ENCODE measurements around the gene RAD54L. TPM values are rescaled to one million over a fixed set of nuclear protein-coding genes. Genes with fewer than 3 reads are reported as not detected.

The RAD54L gene
- total RNA-seq, 3 donors from 2014 or later (not counting 1 experiment from before 2014, with no cell fraction given), result 1.8 to 2.3 (median 1.8) TPM

DNA sequence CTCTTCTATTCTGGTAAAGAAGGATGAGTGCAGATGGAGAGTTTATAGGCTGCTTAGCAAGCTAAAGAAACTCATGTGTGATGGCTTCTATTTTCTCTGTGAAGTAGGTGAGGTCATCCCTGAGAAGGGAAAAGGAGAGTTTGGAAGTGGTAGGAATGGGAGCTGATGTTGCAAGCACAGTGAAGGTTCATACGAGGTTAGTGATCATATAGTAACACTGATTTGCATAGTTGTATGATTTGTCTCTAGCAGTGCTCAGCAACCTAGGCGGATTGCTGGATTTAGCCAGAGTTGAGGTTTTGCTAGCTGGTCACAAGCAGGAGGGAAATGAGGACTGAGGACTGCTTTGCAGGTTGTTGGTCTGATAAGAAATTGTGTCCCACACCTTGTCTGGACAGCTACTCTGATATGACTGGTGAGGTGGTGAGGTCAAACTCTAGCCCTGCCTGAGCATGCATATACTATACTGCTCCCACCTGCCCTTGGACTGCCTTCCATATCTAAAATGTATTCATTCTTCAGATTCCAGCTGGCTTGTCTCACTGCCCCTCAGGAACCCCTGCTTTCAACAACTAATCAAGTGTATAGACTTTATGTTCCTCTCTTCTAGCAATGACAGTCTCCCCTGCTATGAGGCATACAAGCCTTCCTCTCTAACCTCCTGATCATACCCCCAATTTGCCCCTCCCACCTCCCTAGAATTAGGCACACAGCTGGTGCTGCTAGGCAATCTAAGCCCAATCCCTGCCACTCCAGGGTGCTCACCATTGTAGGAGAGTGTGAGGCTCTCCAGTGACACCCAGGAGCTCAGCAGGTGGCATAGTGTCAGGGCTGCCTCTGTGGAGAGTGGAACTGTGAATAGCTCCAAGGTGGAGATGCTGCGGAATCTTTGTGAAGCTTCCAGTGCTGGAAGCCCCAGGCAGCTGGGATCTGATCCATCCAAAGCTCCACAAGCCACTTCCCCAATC, 37.3 kb downstream of the RAD54L start:
- Histone ChIP-seq H3K27ac (ENCODE audit: low read length) (no peak overlapping the region), H3K9me3 (ENCODE audit: control insufficient read depth, insufficient read depth, low read length) (no peaks in the 10 kb centered on the region), H3K4me1 (ENCODE audit: control insufficient read depth, insufficient read depth, low read length) (no peaks in the 10 kb centered on the region), H3K4me3 (ENCODE audit: low read length) (no peak overlapping the region), H3K36me3 (ENCODE audit: control insufficient read depth, insufficient read depth, low read length) (peaks cover 31% of the 10 kb centered on the region), H3K27me3 (ENCODE audit: control insufficient read depth, insufficient read depth, low read length) (no peaks in the 10 kb centered on the region)
- TF ChIP-seq, protein P1, sequence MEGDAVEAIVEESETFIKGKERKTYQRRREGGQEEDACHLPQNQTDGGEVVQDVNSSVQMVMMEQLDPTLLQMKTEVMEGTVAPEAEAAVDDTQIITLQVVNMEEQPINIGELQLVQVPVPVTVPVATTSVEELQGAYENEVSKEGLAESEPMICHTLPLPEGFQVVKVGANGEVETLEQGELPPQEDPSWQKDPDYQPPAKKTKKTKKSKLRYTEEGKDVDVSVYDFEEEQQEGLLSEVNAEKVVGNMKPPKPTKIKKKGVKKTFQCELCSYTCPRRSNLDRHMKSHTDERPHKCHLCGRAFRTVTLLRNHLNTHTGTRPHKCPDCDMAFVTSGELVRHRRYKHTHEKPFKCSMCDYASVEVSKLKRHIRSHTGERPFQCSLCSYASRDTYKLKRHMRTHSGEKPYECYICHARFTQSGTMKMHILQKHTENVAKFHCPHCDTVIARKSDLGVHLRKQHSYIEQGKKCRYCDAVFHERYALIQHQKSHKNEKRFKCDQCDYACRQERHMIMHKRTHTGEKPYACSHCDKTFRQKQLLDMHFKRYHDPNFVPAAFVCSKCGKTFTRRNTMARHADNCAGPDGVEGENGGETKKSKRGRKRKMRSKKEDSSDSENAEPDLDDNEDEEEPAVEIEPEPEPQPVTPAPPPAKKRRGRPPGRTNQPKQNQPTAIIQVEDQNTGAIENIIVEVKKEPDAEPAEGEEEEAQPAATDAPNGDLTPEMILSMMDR (IDR thresholded peaks at IDR 0.05), result no peak
- Mint-ChIP-seq H3K27ac (no peak overlapping the region), H3K27me3 (ENCODE audit: low read depth in 2 of 2) (no peaks in the 10 kb centered on the region), H3K36me3 (no peaks in the 10 kb centered on the region), H3K4me3 (no peak overlapping the region), H3K9me3 (no peaks in the 10 kb centered on the region), H3K4me1 (peaks cover 0 to 7% of the 10 kb centered on the region in 2 donors)
- DNase-seq, result no peak
- 93% methylated on average over 3 of the region's 3 CpGs for WGBS (ENCODE audit: insufficient coverage)
- intact Hi-C loops (cut with micrococcal nuclease), result no loop called here
- ATAC-seq, result no peak

DNA sequence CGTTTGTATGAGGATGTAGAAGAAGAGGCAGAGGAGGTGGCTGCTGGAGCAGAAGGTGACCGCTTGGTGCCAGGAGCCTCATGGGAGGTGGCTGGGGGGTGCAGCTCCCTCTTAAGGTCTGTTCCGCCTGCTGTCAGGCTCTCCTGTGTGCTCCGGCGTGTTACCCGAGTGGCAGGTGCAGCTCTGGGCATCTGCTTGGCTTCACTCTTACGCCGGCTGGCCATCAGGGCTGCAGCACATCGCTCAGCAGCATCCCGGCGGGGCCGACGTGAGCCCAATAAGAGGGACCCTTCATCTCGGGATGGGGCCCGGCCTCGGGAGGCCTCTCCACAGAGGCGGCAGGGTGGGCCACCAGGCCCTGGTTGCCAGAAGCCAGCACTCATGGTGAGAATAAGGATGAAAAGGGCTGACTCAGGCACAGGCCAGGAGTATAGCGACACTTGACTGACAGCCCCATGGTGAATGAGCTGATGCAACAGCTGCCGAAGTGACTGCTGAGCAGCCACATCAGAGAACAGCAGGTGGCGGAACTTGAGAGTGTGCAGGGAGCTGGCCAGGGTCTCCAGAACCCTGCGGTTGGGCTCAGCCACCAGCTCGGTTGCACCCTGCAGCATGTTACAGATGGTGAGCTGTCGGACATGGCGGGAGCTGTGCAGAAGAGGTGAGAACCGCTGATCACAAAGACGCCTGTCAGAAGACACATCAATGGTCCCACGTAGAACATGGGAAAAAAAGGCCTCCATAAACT, 38.3 kb downstream of the RAD54L start:
- Mint-ChIP-seq H3K27me3 (ENCODE audit: low read depth in 2 of 2) (no peaks in the 10 kb centered on the region), H3K27ac (no peak overlapping the region), H3K4me1 (peaks cover 0 to 7% of the 10 kb centered on the region in 2 donors), H3K36me3 (no peaks in the 10 kb centered on the region), H3K9me3 (no peaks in the 10 kb centered on the region), H3K4me3 (no peak overlapping the region)
- intact Hi-C loops (cut with micrococcal nuclease), result no loop called here
- Histone ChIP-seq H3K4me3 (ENCODE audit: low read length) (no peak overlapping the region), H3K36me3 (ENCODE audit: control insufficient read depth, insufficient read depth, low read length) (peaks cover 22% of the 10 kb centered on the region), H3K4me1 (ENCODE audit: control insufficient read depth, insufficient read depth, low read length) (no peaks in the 10 kb centered on the region), H3K27ac (ENCODE audit: low read length) (no peak overlapping the region), H3K9me3 (ENCODE audit: control insufficient read depth, insufficient read depth, low read length) (no peaks in the 10 kb centered on the region), H3K27me3 (ENCODE audit: control insufficient read depth, insufficient read depth, low read length) (no peaks in the 10 kb centered on the region)
- WGBS (ENCODE audit: insufficient coverage), result 90% methylated on average over 27 of the region's 27 CpGs
- no peak for ATAC-seq
- TF ChIP-seq, protein P1 (IDR thresholded peaks at IDR 0.05), result no peak
- peak in 1 of 2 donors; percentile 50 for DNase-seq

DNA sequence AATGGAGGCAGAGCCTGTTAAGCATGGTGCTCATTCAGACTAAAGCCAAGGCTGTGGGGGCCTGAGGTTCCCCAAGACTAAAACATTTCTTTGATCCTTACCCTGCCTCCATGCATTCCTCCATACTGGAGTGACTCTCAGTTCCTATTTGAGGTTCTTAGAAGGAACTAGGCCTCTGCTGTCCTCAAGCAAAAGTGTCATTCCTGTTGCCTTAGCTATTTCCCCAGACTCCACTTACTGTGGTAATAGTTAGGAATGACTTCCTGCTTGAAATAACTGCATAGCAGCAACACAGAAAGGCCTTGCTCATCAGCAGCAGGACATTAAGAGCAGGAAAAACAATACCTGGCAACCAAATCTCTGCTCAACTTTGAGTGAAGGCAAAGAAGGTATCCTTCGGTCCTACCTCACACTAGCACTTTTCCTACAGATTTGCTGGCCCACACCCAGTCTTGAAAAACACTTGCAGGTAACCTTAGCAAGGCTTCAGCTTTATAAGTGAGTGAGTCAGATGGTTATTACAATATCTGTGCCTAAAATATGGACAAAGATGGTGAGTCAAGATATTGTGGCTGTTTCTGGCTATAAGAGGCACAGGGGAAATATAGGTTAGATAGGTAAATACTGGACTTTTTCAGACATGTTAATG, 41.0 kb downstream of the RAD54L start:
- no peak overlapping the region for H3K4me3 Mint-ChIP-seq
- no peaks in the 10 kb centered on the region for H3K27me3 Mint-ChIP-seq (ENCODE audit: low read depth in 2 of 2)
- peaks cover 14% of the 10 kb centered on the region for H3K36me3 ChIP-seq (ENCODE audit: control insufficient read depth, insufficient read depth, low read length)
- no peak overlapping the region for H3K27ac ChIP-seq (ENCODE audit: low read length)
- WGBS (ENCODE audit: insufficient coverage), result 100% methylated on average over 1 of the region's 1 CpG
- no peaks in the 10 kb centered on the region for H3K9me3 ChIP-seq (ENCODE audit: control insufficient read depth, insufficient read depth, low read length)
- no peak for ATAC-seq
- no peak for DNase-seq
- H3K4me1 ChIP-seq (ENCODE audit: control insufficient read depth, insufficient read depth, low read length), result no peaks in the 10 kb centered on the region
- H3K9me3 Mint-ChIP-seq, result no peaks in the 10 kb centered on the region
- peaks cover 0 to 7% of the 10 kb centered on the region in 2 donors for H3K4me1 Mint-ChIP-seq
- H3K36me3 Mint-ChIP-seq, result no peaks in the 10 kb centered on the region
- intact Hi-C loops (cut with micrococcal nuclease), result no loop called here
- no peak overlapping the region for H3K27ac Mint-ChIP-seq
- H3K4me3 ChIP-seq (ENCODE audit: low read length), result no peak overlapping the region
- TF ChIP-seq, protein P1 (IDR thresholded peaks at IDR 0.05), result no peak
- no peaks in the 10 kb centered on the region for H3K27me3 ChIP-seq (ENCODE audit: control insufficient read depth, insufficient read depth, low read length)
